ENCODE measurements around the gene PPP4C.
"Not testable (repeated sequence)": the region's sequence is repeated elsewhere in the genome, so short reads cannot be mapped to it uniquely, and the experiment has no call there.

Gene PPP4C

GRCh38 chr16:30075503-30076275 lies at the start of gene PPP4C:
Gene PPP4C, plus strand, starts transcription at chr16:30075994. Its CDS starts 384 bp downstream, at chr16:30076378.
- Mint-ChIP-seq H3K9me3 (ENCODE audit: low read depth) (no peaks in the 10 kb centered on the region), H3K27ac (peak within 1 kb of the TSS; percentile 91), H3K4me1 (ENCODE audit: low read depth) (peaks cover 42% of the 10 kb centered on the region), H3K4me3 (peak within 1 kb of the TSS; percentile 95), H3K27me3 (no peaks in the 10 kb centered on the region), H3K36me3 (peaks cover 5% of the 10 kb centered on the region)

GRCh38 chr16:30026449-30026848 lies 49.3 kb upstream of the PPP4C start:
- no peak overlapping the region for H3K27ac Mint-ChIP-seq
- H3K27me3 Mint-ChIP-seq: peaks cover 14% of the 10 kb centered on the region
- H3K9me3 Mint-ChIP-seq (ENCODE audit: low read depth): no peaks in the 10 kb centered on the region
- H3K4me3 Mint-ChIP-seq: no peak overlapping the region
- peaks cover 7% of the 10 kb centered on the region for H3K4me1 Mint-ChIP-seq (ENCODE audit: low read depth)
- H3K36me3 Mint-ChIP-seq: no peaks in the 10 kb centered on the region

- Mint-ChIP-seq H3K4me1 (ENCODE audit: low read depth) (peaks cover 11% of the 10 kb centered on the region), H3K4me3 (no peak overlapping the region)
These were observed 48.0 kb upstream of the PPP4C start for GRCh38 chr16:30027588-30028437.

GRCh38 chr16:30028438-30029076 lies 47.2 kb upstream of the PPP4C start:
- H3K27ac Mint-ChIP-seq: no peak overlapping the region
- peaks cover 18% of the 10 kb centered on the region for H3K27me3 Mint-ChIP-seq

More at GRCh38 chr16:30027588-30028437, 48.0 kb upstream of the PPP4C start:
- Mint-ChIP-seq H3K27me3 (peaks cover 18% of the 10 kb centered on the region), H3K27ac (no peak overlapping the region), H3K9me3 (ENCODE audit: low read depth) (no peaks in the 10 kb centered on the region), H3K36me3 (no peaks in the 10 kb centered on the region)

GRCh38 chr16:30030011-30030685 lies 45.6 kb upstream of the PPP4C start:
- peak overlapping the region; percentile 57 for H3K4me3 Mint-ChIP-seq
- peaks cover 11% of the 10 kb centered on the region for H3K4me1 Mint-ChIP-seq (ENCODE audit: low read depth)
- no peaks in the 10 kb centered on the region for H3K36me3 Mint-ChIP-seq

More at GRCh38 chr16:30028438-30029076, 47.2 kb upstream of the PPP4C start:
- Mint-ChIP-seq H3K36me3 (no peaks in the 10 kb centered on the region), H3K4me3 (no peak overlapping the region), H3K4me1 (ENCODE audit: low read depth) (peaks cover 11% of the 10 kb centered on the region), H3K9me3 (ENCODE audit: low read depth) (no peaks in the 10 kb centered on the region)

GRCh38 chr16:30030841-30031413 lies 44.9 kb upstream of the PPP4C start, which contains the start of gene TLCD3B:
Gene TLCD3B, minus strand, starts transcription at chr16:30031271. Its CDS starts 744 bp downstream, at chr16:30030527.
- Mint-ChIP-seq H3K4me3 (peak within 1 kb of the TSS; percentile 68), H3K4me1 (ENCODE audit: low read depth) (peaks cover 11% of the 10 kb centered on the region), H3K36me3 (no peaks in the 10 kb centered on the region), H3K27ac (no peak within 1 kb of the TSS), H3K9me3 (ENCODE audit: low read depth) (no peaks in the 10 kb centered on the region), H3K27me3 (peaks cover 21% of the 10 kb centered on the region)

More at GRCh38 chr16:30030011-30030685, 45.6 kb upstream of the PPP4C start:
- no peaks in the 10 kb centered on the region for H3K9me3 Mint-ChIP-seq (ENCODE audit: low read depth)
- H3K27ac Mint-ChIP-seq: no peak overlapping the region
- peaks cover 21% of the 10 kb centered on the region for H3K27me3 Mint-ChIP-seq

- Mint-ChIP-seq H3K4me1 (ENCODE audit: low read depth) (peaks cover 11% of the 10 kb centered on the region), H3K36me3 (no peaks in the 10 kb centered on the region), H3K4me3 (no peak overlapping the region), H3K9me3 (ENCODE audit: low read depth) (no peaks in the 10 kb centered on the region), H3K27ac (no peak overlapping the region), H3K27me3 (peaks cover 21% of the 10 kb centered on the region)
These were observed 44.3 kb upstream of the PPP4C start for GRCh38 chr16:30031477-30031918.

GRCh38 chr16:30032083-30032819 lies 43.5 kb upstream of the PPP4C start:
- Mint-ChIP-seq H3K36me3 (no peaks in the 10 kb centered on the region), H3K4me1 (ENCODE audit: low read depth) (peaks cover 11% of the 10 kb centered on the region), H3K27me3 (peaks cover 20% of the 10 kb centered on the region), H3K27ac (no peak overlapping the region), H3K4me3 (peak overlapping the region; percentile 68), H3K9me3 (ENCODE audit: low read depth) (no peaks in the 10 kb centered on the region)

GRCh38 chr16:30033270-30033669 lies 42.5 kb upstream of the PPP4C start:
- Mint-ChIP-seq H3K4me3 (no peak overlapping the region), H3K27ac (no peak overlapping the region), H3K9me3 (ENCODE audit: low read depth) (no peaks in the 10 kb centered on the region), H3K27me3 (peaks cover 16% of the 10 kb centered on the region), H3K4me1 (ENCODE audit: low read depth) (peaks cover 11% of the 10 kb centered on the region), H3K36me3 (no peaks in the 10 kb centered on the region)

GRCh38 chr16:30040221-30040620 lies 35.6 kb upstream of the PPP4C start:
- Mint-ChIP-seq H3K4me1 (ENCODE audit: low read depth) (no peaks in the 10 kb centered on the region), H3K27me3 (peaks cover 2% of the 10 kb centered on the region), H3K9me3 (ENCODE audit: low read depth) (no peaks in the 10 kb centered on the region), H3K4me3 (no peak overlapping the region), H3K36me3 (no peaks in the 10 kb centered on the region), H3K27ac (no peak overlapping the region)

GRCh38 chr16:30040690-30041089 lies 35.1 kb upstream of the PPP4C start:
- not testable (repeated sequence) for H3K4me1 Mint-ChIP-seq (ENCODE audit: low read depth); H3K36me3 Mint-ChIP-seq; H3K27ac Mint-ChIP-seq; H3K27me3 Mint-ChIP-seq; H3K9me3 Mint-ChIP-seq (ENCODE audit: low read depth); H3K4me3 Mint-ChIP-seq

GRCh38 chr16:30041841-30042240 lies 34.0 kb upstream of the PPP4C start:
- H3K4me3 Mint-ChIP-seq: no peak overlapping the region
- H3K27me3 Mint-ChIP-seq: peaks cover 2% of the 10 kb centered on the region
- no peaks in the 10 kb centered on the region for H3K9me3 Mint-ChIP-seq (ENCODE audit: low read depth)
- no peaks in the 10 kb centered on the region for H3K36me3 Mint-ChIP-seq
- H3K27ac Mint-ChIP-seq: no peak overlapping the region
- no peaks in the 10 kb centered on the region for H3K4me1 Mint-ChIP-seq (ENCODE audit: low read depth)

GRCh38 chr16:30046178-30046577 lies 29.6 kb upstream of the PPP4C start:
- no peaks in the 10 kb centered on the region for H3K27me3 Mint-ChIP-seq
- H3K4me1 Mint-ChIP-seq (ENCODE audit: low read depth): no peaks in the 10 kb centered on the region
- H3K9me3 Mint-ChIP-seq (ENCODE audit: low read depth): no peaks in the 10 kb centered on the region
- no peaks in the 10 kb centered on the region for H3K36me3 Mint-ChIP-seq
- no peak overlapping the region for H3K27ac Mint-ChIP-seq
- no peak overlapping the region for H3K4me3 Mint-ChIP-seq
